ENCODE results near the gene KRTAP10-12.

GRCh38 chr21:44650973-44651675 lies 45.8 kb upstream of the KRTAP10-12 start:
- TF ChIP-seq CTCF (IDR thresholded peaks at IDR 0.05), result no peak
- no peak for TF ChIP-seq POLR2A (IDR thresholded peaks at IDR 0.05)

Measured in lower leg skin (tissue), 3 donors.